GM12872 (cell line): Measurements from ENCODE around the gene OLFML1.

Experiments used
- CTCF ChIP-seq: IDR thresholded peaks from 3 replicates; pipeline ENCODE4 v1.5.1; 2011; ENCODE audit warnings: low read depth, mild to moderate bottlenecking, low read length, moderate library complexity; ENCODE audit not compliant: insufficient read depth

The OLFML1 gene

GRCh38 chr11:7516475-7516874 lies 31.2 kb downstream of the OLFML1 start:
- no peak for TF ChIP-seq CTCF

GRCh38 chr11:7518811-7519562 lies 33.7 kb downstream of the OLFML1 start:
- TF ChIP-seq CTCF, result no peak

- no peak for TF ChIP-seq CTCF
These were observed 35.0 kb downstream of the OLFML1 start for GRCh38 chr11:7520011-7520942.

GRCh38 chr11:7520981-7521487 lies 35.7 kb downstream of the OLFML1 start:
- TF ChIP-seq CTCF, result no peak

- no peak for TF ChIP-seq CTCF
These were observed 36.8 kb downstream of the OLFML1 start for GRCh38 chr11:7522121-7522520.

- no peak for TF ChIP-seq CTCF
These were observed 37.2 kb downstream of the OLFML1 start for GRCh38 chr11:7522546-7522945.
